OCI-LY7 (cell line): ENCODE data around the gene HSD17B10.

Source experiments
- CTCF ChIP-seq: fragments of 200-600 bp; sonication (generic); conservative IDR thresholded peaks from 2 replicates; pipeline ENCODE4 v1.5.1; 2014; ENCODE audit warnings: mild to moderate bottlenecking, antibody characterized with exemption, low read length, moderate library complexity, mixed read lengths
- EZH2phosphoT487 ChIP-seq: fragments of 200-600 bp; sonication (generic); IDR thresholded peaks from 2 replicates; pipeline ENCODE4 v1.6.1; 2018; ENCODE audit warnings: low read depth, borderline replicate concordance, mild to moderate bottlenecking, mixed run types, antibody characterized with exemption, low read length, moderate library complexity, mixed read lengths

GRCh38 chrX:53481816-53482465 is 47.8 kb upstream of the HSD17B10 start:
- TF ChIP-seq CTCF (peak; percentile 77), EZH2phosphoT487 (no peak)
